Inflammatory macrophage (primary cell): ENCODE results near the gene MYO9B.

Experiments used
- DNase-seq, 2 donors: peaks; one replicate each; pipeline ENCODE4 v3.0.0-alpha.2; 2020 to 2022

The MYO9B gene

DNA sequence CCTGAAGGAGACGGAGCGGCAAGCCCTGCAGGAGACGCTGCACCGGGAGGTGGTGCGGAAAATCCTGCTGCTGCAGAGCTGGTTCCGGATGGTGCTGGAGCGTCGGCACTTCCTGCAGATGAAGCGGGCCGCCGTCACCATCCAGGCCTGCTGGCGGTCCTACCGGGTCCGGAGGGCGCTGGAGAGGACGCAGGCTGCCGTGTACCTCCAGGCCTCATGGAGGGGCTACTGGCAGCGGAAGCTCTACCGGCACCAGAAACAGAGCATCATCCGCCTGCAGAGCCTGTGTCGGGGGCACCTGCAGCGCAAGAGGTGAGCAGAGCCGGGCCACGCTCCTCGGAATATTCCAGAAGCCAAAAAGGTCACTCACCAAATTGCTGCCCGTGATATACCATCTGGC, 117.2 kb downstream of the MYO9B start:
- DNase-seq = no peak

DNA sequence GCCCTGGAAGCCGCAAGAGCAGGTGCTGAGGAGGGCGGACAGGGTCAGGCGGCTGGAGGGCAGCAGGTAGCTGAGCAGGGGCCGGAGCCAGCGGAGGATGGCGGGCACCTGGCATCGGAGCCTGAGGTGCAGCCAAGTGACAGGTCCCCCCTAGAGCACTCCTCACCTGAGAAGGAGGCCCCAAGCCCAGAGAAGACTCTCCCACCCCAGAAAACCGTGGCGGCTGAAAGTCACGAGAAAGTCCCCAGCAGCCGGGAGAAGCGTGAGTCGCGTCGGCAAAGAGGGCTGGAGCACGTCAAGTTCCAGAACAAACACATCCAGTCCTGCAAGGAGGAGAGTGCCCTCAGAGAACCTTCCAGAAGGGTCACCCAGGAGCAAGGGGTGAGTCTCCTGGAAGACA, 119.0 kb downstream of the MYO9B start:
- no peak for DNase-seq

GRCh38 chr19:17195106-17195505, 119.5 kb downstream of the MYO9B start:
- DNase-seq = no peak

- DNase-seq = no peak
Measured at GRCh38 chr19:17196610-17197009, 121.0 kb downstream of the MYO9B start.

GRCh38 chr19:17197666-17198065, 122.1 kb downstream of the MYO9B start:
- DNase-seq = no peak

GRCh38 chr19:17200408-17201079, 125.0 kb downstream of the MYO9B start:
- DNase-seq = no peak

- peak in 1 of 2 donors; percentile 24 for DNase-seq
Measured at GRCh38 chr19:17202249-17202648, 126.7 kb downstream of the MYO9B start.

GRCh38 chr19:17202713-17203112, 127.1 kb downstream of the MYO9B start:
- DNase-seq = no peak

GRCh38 chr19:17205237-17206140, 129.9 kb downstream of the MYO9B start:
- peak in 1 of 2 donors; percentile 18 for DNase-seq

DNA sequence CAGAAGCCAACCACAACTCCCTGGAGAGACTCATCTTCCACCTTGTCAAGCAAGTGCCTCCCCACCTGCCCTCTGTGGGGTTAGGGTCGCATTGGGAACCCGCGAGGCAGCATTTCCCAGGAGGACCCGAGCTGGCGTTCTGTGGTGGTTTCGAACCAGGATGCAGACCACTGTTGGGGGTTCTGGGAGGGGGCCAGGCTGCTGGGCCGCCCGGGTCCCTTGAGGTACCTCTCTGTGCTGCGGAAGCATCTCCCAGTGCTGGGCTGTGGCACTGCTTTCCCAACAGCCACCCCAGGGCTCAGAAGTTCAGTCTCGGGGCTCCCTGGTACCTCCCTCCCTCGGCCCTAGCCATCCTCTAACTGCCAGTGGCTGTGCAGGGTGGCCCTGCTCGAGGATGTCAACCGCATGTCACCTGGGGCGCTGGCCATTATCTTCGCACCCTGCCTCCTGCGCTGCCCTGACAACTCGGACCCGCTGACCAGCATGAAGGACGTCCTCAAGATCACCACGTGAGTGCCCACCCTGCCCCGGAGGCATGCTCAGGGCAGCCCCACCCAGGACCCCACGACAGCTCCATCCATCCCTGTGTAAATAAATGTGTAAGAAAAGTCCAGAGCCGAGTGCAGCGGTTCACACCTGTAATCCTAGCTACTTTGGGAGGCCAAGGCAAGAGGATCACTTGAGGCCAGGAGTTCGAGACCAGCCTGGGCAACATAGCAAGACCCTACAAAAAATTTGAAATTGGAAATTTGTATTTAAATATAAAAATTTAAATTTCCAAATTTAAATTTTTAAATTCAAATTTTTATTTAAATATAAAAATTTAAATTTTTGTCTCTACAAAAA, 131.4 kb downstream of the MYO9B start:
- DNase-seq = no peak

DNA sequence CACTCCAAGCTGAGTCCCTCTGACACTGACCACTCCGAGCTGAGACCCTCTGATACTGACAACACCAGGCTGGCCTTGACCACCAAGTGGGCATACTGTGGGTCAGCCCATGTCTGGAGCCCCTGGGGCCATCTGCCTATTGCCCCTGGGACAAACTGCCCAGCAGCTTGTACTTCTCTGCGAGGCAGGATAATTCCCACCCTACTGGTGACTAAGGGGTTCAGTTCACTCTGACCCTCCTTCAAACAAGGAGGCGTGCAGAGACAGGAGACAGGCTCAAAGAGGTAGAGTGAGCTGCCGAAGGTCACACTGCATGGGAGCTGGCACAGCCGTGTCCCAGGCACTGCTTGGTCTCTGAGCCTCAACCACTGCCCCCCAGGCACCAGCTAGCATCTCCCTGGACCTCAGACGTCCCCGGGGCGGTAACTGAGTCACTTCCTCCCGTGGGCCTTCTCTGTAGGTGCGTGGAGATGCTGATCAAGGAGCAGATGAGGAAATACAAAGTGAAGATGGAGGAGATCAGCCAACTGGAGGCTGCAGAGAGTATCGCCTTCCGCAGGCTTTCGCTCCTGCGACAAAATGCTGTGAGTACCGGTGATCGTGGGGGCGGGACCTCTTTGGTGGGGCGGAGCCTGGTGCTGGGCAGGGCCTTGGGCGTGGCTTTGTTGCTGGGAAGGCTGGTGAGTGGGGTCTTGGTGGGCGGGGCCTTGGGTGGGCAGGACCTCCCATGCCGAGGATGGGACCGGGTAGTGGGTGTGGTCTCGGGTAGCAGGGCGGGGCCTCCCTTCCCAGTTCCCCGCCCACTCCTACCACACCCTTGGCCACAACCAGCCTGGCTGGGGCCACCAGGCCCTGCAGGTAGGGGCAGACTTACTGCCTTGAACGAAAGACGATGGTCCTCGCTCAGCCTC, 133.8 kb downstream of the MYO9B start:
- DNase-seq = peak; percentile 13 to 45

- DNase-seq = no peak
Measured at GRCh38 chr19:17210296-17210695, 134.7 kb downstream of the MYO9B start.

DNA sequence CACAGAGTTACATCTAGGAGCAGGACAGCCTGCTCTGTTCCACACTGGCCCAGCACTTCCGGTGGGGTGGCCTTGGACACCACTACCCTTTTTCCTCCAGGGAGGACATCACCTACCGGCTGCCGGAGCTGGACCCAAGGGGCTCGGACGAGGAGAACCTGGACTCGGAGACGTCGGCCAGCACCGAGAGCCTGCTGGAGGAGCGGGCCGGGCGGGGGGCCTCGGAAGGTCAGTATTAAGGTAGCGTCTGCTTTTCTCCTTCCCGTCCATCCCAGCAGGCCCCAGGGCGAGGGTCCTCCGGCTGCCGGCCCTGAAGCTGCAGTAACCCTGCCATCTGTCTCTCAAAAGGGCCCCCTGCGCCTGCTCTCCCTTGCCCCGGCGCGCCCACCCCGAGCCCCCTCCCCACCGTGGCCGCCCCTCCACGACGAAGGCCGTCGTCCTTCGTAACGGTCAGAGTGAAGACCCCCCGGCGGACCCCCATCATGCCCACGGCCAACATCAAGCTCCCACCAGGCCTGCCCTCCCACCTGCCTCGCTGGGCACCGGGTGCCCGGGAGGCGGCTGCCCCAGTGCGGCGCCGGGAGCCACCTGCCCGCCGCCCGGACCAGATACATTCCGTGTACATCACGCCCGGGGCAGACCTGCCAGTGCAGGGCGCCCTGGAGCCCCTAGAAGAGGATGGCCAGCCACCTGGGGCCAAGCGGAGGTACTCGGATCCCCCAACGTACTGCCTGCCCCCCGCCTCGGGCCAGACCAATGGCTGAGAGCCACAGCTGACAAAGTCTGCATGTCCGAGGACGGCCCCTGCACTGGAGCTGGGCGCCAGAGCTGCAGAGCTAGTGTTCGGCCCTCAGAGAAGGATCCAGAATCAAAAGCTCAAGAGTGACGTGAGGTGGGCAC, 136.2 kb downstream of the MYO9B start:
- no peak for DNase-seq

DNA sequence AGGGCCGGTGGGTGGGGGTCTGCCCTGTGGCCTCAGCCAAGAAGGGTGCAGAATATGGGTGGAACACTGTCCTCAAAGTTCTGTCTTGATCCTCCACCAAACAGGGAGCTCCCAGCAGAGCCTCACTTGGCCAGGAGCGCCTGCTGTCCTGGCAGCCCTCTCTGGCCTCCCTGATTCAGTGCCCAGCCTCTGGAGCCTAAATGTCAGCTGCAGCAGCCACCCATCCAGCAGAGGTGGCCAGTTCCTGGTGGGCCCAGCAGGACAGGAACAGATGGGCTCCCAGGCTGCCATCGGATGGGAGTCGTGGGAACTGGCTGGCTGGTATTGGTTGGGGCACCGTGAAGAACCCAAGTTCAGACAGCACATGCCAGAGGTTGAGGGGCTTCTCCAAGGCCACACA, 137.8 kb downstream of the MYO9B start:
- DNase-seq = no peak

DNA sequence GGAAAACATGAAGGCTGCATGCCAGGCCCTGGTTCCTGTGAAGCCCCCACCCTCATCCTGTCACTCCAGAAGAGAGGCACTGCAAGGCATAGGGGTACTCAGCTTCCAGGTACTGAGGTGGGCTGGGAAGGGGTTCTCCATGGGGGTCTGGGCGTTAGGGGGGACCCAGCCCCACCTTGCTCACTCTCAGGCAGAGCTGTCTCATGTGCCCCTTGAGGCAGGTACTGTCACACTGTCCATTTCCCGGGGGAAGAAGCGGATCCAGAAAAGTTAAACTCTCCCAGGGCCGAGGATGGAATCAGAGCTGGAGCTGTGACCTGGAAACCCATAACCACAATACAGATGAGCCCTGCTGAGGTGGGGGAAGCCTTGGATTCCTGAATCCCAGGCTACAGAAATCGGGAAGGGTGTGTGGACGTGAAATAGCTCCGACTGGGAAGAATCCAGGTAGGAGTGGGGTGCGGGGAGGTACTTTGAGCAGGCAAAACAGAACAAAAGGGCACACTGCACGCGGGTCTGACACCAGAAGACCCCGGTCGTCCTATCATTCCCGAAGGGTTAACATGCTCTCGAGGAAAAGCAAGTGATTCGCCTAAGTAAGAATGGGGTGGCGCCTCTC, 139.0 kb downstream of the MYO9B start:
- DNase-seq = no peak

- DNase-seq = peak; percentile 89 to 91
Measured at GRCh38 chr19:17215127-17215971, 139.8 kb downstream of the MYO9B start, which contains the start of gene USE1. USE1 (plus strand) TSS chr19:17215357; CDS start chr19:17215406, 49 bp downstream.

DNA sequence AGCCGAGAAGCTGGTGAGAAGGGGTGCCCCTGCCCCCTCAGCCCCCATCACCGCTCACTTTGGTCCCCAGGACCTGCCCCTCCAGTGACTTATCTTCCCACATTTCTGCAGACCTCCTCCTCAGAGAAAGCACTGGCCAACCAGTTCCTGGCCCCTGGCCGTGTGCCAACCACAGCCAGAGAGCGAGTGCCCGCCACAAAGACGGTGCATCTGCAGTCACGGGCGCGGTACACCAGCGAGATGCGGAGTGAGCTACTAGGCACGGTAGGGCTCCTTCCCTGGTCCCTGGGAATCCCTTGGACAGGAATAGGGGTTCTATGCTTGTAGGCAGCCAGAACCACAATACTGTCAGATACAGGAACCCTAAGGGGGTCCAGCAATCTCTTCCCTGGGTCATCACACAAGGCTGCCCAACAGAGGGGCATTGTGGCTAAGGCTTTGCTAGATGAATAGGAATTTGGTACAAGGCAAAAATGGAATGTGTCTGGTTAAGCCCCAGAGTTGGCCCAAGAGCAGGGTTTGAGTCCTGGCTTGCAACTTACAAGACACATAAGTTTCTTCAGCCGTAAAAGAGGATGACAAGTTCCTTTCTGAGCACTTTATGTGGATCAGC, 140.6 kb downstream of the MYO9B start:
- no peak for DNase-seq

DNA sequence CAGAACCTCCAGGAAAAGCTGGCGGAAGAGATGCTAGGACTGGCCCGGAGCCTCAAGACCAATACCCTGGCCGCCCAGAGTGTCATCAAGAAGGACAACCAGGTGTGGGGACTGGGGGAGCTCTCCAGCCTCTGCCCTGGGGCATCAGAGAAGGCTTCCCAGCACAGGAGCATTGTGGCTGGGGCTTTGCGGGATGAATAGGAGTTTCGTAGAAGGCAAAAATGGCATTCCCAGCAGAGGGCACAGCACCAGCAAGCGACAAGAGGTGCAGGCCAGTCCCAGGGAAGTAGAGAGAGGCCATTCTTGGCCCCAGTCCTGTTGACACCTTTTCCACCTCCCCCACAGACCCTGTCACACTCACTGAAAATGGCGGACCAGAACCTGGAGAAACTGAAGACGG, 143.7 kb downstream of the MYO9B start:
- no peak for DNase-seq
